PC-9 (cell line): ENCODE measurements around the gene ASRGL1.

Experiments used
- EZH2 ChIP-seq: fragments of 200-600 bp; sonication (generic); IDR thresholded peaks from 2 replicates; pipeline ENCODE4 v1.8.0; 2017; ENCODE audit warnings: antibody characterized with exemption, low read depth
- TF ChIP-seq, protein P1 (sequence below): fragments of 200-600 bp; sonication (generic); conservative IDR thresholded peaks from 2 replicates; pipeline ENCODE4 v1.6.1; 2017; ENCODE audit warnings: mixed run types, antibody characterized with exemption, mild to moderate bottlenecking, moderate library complexity

DNA sequence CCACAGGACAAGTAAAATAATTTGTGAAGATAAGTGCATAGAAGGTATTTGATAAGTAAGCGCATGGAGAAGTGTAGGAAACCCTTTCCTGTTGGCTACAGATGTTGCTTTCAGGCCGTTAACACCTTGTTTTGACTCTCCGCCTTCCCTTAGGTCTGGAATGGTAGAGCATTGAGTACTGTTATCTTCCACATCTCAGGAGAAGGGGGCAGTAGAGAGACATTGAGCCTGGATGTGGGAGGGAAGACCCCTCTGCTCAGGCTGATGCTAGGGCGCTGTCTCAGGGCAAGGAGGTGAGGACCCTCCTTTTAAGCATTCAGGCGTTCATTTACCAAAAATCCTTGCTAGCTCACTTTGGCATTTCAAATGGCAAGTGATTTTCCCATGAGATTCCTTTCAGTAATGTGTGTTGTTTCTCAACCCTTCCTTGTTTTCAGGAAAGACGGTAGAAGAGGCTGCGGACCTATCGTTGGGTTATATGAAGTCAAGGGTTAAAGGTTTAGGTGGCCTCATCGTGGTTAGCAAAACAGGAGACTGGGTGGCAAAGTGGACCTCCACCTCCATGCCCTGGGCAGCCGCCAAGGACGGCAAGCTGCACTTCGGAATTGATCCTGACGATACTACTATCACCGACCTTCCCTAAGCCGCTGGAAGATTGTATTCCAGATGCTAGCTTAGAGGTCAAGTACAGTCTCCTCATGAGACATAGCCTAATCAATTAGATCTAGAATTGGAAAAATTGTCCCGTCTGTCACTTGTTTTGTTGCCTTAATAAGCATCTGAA is 54.6 kb downstream of the ASRGL1 start:
- TF ChIP-seq, protein P1, sequence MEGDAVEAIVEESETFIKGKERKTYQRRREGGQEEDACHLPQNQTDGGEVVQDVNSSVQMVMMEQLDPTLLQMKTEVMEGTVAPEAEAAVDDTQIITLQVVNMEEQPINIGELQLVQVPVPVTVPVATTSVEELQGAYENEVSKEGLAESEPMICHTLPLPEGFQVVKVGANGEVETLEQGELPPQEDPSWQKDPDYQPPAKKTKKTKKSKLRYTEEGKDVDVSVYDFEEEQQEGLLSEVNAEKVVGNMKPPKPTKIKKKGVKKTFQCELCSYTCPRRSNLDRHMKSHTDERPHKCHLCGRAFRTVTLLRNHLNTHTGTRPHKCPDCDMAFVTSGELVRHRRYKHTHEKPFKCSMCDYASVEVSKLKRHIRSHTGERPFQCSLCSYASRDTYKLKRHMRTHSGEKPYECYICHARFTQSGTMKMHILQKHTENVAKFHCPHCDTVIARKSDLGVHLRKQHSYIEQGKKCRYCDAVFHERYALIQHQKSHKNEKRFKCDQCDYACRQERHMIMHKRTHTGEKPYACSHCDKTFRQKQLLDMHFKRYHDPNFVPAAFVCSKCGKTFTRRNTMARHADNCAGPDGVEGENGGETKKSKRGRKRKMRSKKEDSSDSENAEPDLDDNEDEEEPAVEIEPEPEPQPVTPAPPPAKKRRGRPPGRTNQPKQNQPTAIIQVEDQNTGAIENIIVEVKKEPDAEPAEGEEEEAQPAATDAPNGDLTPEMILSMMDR = no peak
- no peak for TF ChIP-seq EZH2
